Panc1 (cell line): ENCODE results near the gene TUBB2B.

Source experiments
- CTCF ChIP-seq: fragments of 450-650 bp; IDR thresholded peaks from 2 replicates; pipeline ENCODE4 v1.5.1; 2017; ENCODE audit warnings: mild to moderate bottlenecking
- TCF7L2 ChIP-seq: IDR thresholded peaks from 2 replicates; pipeline ENCODE4 v1.6.1; 2011; ENCODE audit warnings: mild to moderate bottlenecking, low read depth, low read length, inconsistent platforms

DNA sequence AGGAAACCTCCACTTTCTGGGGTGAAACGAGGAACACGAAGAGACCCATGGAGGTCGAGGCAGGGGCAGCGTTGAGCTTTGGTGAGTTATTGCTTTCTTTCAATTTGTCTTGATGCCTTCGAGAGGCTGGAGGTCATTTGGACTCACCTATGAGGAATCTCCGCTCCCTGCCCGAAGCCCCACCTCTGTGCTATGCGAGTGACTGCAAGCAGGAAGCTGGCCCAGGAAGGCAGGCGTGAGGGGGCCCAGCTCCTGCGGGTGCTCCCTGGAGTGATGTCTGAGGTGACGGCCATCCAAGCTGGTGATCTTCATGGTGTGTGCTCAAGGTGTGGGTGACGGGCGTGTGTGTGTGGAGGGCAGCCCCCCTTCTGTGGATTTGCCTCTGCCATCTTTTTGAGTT, 44.3 kb upstream of the TUBB2B start:
- TF ChIP-seq CTCF (no peak), TCF7L2 (no peak)
